ENCODE measurements around the gene ATP11B. TPM values are rescaled to one million over a fixed set of nuclear protein-coding genes. Genes with fewer than 3 reads are reported as not detected.
A peak's percentile ranks its signal among the peaks of the same experiment; 100 is the strongest.

ATP11B gene
- total RNA-seq, 1 experiment from 2014 or later = 70.1 TPM

DNA sequence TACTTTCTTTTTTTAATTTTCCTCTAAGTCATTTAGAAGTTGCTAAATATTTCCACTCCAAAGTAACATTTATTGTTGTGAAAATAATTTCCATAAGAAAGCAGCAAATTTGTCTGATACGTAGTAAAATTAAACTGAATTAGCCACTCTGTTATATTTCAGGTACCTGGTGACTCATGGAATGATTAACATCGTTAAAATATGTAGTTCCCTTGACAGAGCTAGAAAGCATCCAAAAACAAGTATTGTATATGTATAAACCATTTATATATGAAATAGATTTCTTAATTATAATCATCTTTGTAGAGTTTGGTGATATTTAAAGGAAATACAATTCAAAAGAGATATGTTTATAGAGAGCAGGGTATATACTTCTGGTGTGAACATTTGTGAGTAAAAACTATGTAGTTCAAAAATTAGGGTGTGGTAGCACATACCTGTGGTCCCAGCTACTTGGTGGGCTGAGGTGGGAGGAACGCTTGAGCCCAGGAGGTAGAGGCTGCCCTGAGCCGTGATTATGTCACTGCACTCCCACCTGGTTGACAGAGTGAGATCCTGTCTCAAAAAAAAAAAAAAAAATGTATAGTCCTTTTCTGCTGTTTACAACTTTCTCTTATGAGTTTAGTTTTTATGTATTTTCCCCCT is 36.6 kb downstream of the ATP11B start:
- no peak overlapping the region for H3K27ac ChIP-seq (ENCODE audit: low read depth, low read length, poor library complexity, severe bottlenecking)
- TF ChIP-seq CTCF (conservative IDR thresholded peaks at IDR 0.05; ENCODE audit: low read depth, low read length) = no peak
- no peak for TF ChIP-seq EZH2 (IDR thresholded peaks at IDR 0.05; ENCODE audit: borderline replicate concordance, low read depth, low read length, poor library complexity, severe bottlenecking)
- no peak overlapping the region for H3K4me3 ChIP-seq (ENCODE audit: low read depth, low read length, poor library complexity, severe bottlenecking)
- no TSS peak for BruUV-seq (replicated peaks)
- CTCF ChIA-PET = no interaction called here
- intact Hi-C loops (cut with micrococcal nuclease; ENCODE audit: unreplicated experiment) = no loop called here
- H3K36me3 ChIP-seq (ENCODE audit: insufficient read depth, low read length, poor library complexity, severe bottlenecking) = peaks cover 3% of the 10 kb centered on the region
- POLR2A ChIA-PET (ENCODE audit: low non-redundant PET) = no interaction called here
- H3K9me3 ChIP-seq (ENCODE audit: low read depth, low read length, poor library complexity, severe bottlenecking) = no peaks in the 10 kb centered on the region
- H3K4me1 ChIP-seq (ENCODE audit: insufficient read depth, low read length, poor library complexity, severe bottlenecking) = no peaks in the 10 kb centered on the region
- H3K27me3 ChIP-seq (replicated peaks; ENCODE audit: insufficient read depth, low read depth, low read length, poor library complexity) = no peaks in the 10 kb centered on the region
- no peak for DNase-seq (ENCODE audit: low spot score)

GRCh38 chr3:182837855-182838454 is 44.7 kb downstream of the ATP11B start:
- CTCF ChIA-PET = interaction anchor here (0.6 to 1.2 kb wide), 2 partner anchors 46 to 124 kb away, joined by 5 to 11 read pairs; no protein-coding TSS in a partner anchor
- H3K4me1 ChIP-seq (ENCODE audit: insufficient read depth, low read length, poor library complexity, severe bottlenecking) = no peaks in the 10 kb centered on the region

GRCh38 chr3:182843478-182843877 is 50.2 kb downstream of the ATP11B start:
- Histone ChIP-seq H3K9me3 (ENCODE audit: low read depth, low read length, poor library complexity, severe bottlenecking) (no peaks in the 10 kb centered on the region), H3K27ac (ENCODE audit: low read depth, low read length, poor library complexity, severe bottlenecking) (no peak overlapping the region), H3K4me3 (ENCODE audit: low read depth, low read length, poor library complexity, severe bottlenecking) (no peak overlapping the region), H3K36me3 (ENCODE audit: insufficient read depth, low read length, poor library complexity, severe bottlenecking) (peaks cover 11% of the 10 kb centered on the region), H3K27me3 (replicated peaks; ENCODE audit: insufficient read depth, low read depth, low read length, poor library complexity) (no peaks in the 10 kb centered on the region), H3K4me1 (ENCODE audit: insufficient read depth, low read length, poor library complexity, severe bottlenecking) (no peaks in the 10 kb centered on the region)
- POLR2A ChIA-PET (ENCODE audit: low non-redundant PET) = no interaction called here
- CTCF ChIA-PET = no interaction called here
- no peak for DNase-seq (ENCODE audit: low spot score)
- intact Hi-C loops (cut with micrococcal nuclease; ENCODE audit: unreplicated experiment) = no loop called here
- TF ChIP-seq CTCF (conservative IDR thresholded peaks at IDR 0.05; ENCODE audit: low read depth, low read length) (no peak), EZH2 (IDR thresholded peaks at IDR 0.05; ENCODE audit: borderline replicate concordance, low read depth, low read length, poor library complexity, severe bottlenecking) (no peak)
- no TSS peak for BruUV-seq (replicated peaks)

More at GRCh38 chr3:182837855-182838454, 44.7 kb downstream of the ATP11B start:
- BruUV-seq (replicated peaks) = no TSS peak
- intact Hi-C loops (cut with micrococcal nuclease; ENCODE audit: unreplicated experiment) = loop anchor here (2.0 kb wide), 1 partner anchor 123 kb away; no protein-coding TSS in a partner anchor
- peak; percentile 61 for TF ChIP-seq CTCF (conservative IDR thresholded peaks at IDR 0.05; ENCODE audit: low read depth, low read length)
- TF ChIP-seq EZH2 (IDR thresholded peaks at IDR 0.05; ENCODE audit: borderline replicate concordance, low read depth, low read length, poor library complexity, severe bottlenecking) = no peak
- Histone ChIP-seq H3K27me3 (replicated peaks; ENCODE audit: insufficient read depth, low read depth, low read length, poor library complexity) (no peaks in the 10 kb centered on the region), H3K4me3 (ENCODE audit: low read depth, low read length, poor library complexity, severe bottlenecking) (no peak overlapping the region), H3K27ac (ENCODE audit: low read depth, low read length, poor library complexity, severe bottlenecking) (no peak overlapping the region), H3K9me3 (ENCODE audit: low read depth, low read length, poor library complexity, severe bottlenecking) (no peaks in the 10 kb centered on the region), H3K36me3 (ENCODE audit: insufficient read depth, low read length, poor library complexity, severe bottlenecking) (peaks cover 8% of the 10 kb centered on the region)
- peak; percentile 39 for DNase-seq (ENCODE audit: low spot score)
- POLR2A ChIA-PET (ENCODE audit: low non-redundant PET) = no interaction called here

Measured in A673 (cell line).